SIG-M5 treated with dmso at 0.1 percent for 504 hours (cell line): Measurements from ENCODE around the gene HPN.
"Not testable (repeated sequence)": the region's sequence is repeated elsewhere in the genome, so short reads cannot be mapped to it uniquely, and the experiment has no call there.

Experiments
- DNase-seq: peaks from one replicate; lab custom pipeline; 2025; ENCODE audit not compliant: unreplicated experiment; lab: John Stamatoyannopoulos, UW

HPN gene

DNA sequence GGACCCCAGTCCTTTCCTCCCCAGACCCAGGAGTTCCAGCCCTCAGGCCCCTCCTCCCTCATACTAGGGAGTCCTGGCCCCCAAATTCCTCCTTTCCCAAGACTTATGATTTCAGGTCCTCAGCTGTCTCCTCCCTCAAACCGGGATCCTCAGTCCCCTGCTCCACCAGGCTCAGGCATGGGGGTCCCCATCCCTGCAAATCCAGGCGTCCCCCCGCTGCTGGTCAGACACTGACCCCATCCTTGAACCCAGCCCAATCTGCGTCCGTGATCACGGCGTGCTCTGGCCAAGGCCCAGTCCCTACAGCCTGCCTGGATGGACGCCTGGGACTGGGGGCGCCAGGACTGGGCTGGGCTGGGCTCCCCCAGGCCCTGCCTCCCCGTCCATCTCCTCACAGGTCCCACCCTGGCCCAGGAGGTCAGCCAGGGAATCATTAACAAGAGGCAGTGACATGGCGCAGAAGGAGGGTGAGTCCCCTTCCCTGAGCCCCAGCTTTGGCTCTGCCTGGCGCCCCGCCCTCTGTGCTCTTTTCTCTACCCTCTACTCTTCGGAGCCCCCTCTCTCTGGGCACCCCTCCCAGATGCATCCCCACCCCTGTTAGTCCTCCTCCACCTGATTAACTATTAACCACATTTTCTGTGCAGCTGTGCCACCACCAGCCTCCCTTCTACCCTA lies 672 bp downstream of the HPN start:
- DNase-seq: no peak

DNA sequence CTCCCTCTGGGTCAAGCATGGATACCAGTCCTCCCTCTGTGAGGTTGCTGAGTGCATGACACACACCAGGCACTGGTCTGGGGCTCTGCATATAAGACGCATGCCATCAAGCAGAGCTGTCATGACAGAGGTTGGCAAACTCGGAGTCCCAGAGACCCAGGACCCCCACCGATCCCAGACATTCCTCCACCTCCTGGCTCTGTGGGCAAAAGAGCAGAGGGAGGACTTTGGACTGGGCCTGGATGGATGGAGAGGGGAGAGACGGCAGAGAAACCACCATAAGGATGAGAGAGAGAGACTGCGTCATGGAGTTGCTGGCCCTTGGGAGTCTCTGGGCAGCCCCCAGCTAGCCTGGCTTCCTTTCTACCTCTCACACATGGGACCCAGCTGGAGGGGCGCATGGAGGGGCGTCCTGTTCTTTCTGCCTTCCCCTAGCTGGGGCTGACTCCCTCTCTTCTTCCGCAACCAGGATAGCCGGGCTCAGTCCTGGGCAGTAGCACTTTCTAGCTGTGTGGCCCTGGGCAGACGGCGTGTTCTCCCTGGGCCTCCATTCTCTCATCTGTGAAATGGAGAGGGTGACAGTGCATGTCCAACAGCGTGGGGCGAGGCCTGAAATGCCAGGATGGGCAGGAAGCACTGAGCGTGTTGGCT lies 1.6 kb downstream of the HPN start:
- DNase-seq: no peak

DNA sequence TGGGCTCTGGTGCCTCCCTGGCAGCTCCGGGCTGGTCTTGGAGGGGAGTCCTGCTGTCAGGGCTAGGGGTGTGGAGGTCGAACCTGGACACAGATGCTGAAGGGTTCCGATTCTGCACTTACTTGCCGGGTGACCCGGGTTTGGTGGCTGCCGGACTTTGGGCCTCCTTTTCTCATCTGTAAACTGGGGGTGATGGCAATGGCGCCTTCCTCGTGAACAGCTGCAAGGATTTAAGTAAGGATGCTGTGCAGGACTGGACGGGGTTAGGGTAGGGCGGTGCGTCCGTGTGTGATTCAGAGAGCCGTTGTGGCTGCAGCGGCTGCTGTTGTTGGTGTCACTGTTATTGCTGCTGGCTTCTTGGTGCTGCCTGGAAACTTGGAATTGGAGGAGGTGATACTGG lies 2.4 kb downstream of the HPN start:
- no peak for DNase-seq

DNA sequence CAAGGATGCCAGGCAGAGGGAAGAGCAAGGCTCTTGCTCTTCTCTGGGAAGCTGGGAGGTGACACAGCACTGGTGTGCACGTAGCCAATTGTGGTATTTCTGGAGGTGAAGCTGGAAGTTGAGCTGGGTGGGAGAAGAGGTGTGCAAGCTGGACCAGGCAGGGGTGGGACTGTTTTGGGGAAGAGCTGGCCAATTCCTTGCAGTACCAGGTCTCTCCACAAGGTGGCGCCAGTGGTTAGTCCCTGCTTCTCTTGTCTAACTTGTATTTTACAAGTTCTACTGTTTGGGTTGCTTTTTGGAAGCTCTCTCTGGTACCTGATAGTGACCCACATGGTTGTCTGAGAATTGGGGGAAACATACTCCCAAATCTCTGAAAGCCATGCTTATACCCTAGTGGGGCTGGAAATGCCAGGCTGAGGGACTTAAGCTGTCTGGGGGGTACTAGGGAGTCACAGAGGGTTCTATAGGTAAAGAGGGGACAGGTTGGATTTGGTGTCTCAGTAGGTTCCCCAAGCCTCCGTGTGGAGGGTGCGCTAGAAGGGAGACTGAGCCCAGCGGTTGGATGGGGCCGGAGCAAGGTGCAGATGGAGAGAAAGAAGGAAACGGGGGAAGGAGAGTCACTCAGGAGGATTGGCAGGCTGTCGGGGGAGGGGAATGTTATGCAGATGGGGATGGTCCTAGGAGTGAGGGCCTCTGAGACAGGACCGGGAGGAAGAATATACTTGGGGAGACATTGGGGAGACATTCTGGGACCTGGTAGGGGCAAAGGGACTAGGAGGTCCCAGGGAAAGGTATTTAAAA lies 3.0 kb downstream of the HPN start:
- DNase-seq: no peak

DNA sequence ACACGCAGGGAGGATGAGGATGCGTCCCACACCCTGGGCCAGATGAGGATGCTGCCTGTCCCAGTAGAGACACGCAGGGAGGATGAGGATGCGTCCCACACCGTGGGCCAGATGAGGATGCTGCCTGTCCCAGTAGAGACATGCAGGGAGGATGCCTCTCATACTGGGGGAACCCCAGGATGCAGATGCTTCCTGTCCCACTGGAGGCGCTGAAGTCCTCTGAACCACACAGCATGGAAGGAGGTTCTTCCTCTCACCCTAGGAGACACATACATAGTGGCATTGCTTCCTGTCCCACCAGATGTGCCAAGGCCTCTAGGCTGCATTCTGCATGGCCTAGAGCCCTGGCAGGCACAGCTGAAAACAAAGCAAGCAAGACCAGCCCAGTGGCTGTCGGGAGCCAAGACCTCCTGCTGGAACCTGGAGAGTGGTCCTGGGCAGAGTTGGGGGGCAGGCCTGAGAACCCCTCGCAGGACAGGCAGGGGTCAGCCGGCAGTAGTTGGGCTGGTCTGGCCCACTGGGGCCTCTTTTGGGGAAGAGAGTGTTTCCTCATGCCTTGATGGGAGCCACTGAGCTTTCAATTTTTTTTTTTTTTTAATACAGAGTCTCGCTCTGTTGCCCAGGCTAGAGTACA lies 4.3 kb downstream of the HPN start:
- DNase-seq: peak; percentile 71

DNA sequence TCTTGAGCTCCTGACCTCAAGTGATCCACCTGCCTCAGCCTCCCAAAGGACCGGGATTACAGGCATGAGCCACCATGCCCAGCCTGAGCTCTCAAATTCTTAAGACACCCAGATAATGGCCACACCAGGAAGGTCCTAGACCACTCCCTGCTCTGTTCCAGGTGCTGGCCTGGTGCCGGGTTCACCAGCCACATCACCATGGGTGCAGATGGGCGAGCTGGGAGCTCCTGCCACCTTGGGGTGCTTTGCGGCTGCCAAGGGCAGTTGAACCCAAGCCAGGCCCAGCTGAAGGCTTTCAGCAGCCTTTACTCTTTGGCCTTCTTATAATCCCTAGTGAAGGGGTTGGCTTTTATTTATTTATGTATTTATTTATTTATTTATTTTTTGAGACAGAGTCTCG lies 4.9 kb downstream of the HPN start:
- DNase-seq: no peak

DNA sequence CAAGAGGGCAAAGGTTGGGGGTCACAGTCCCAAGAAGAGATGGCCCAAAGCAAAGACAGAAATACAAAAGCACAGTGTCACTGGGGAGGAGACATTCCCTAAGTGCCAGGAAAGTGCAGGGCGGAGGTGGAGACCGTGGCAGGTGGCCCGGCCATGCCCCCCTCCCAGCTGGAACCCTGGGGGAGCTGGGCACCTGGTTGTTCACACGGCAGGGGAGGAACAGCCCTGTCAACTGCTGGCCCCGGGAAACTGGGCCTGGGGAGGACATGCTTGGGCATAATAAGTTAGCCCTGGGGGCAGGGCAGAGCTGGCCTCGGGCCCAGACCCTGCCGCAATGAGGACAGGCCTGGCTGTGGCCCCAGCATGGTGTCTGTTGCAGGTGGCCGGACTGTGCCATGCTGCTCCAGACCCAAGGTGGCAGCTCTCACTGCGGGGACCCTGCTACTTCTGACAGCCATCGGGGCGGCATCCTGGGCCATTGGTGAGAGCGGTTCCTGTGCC lies 7.4 kb downstream of the HPN start:
- no peak for DNase-seq

DNA sequence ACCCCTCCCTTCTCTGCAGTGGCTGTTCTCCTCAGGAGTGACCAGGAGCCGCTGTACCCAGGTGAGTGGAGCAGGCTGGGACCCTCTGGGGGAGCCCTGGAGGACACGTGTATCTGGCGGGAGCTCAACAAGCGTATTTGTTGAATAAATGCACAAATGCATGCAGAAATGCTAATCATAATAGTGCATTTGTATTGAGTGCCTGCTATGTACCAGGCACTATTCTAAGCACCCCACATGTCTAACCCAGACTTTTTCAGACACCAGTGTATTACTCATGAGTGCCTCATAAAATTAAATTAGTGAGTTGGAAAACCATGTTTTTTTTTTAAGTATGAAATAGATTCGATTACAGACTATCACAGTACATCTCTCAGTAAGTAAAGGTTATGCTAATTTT lies 7.9 kb downstream of the HPN start:
- no peak for DNase-seq

DNA sequence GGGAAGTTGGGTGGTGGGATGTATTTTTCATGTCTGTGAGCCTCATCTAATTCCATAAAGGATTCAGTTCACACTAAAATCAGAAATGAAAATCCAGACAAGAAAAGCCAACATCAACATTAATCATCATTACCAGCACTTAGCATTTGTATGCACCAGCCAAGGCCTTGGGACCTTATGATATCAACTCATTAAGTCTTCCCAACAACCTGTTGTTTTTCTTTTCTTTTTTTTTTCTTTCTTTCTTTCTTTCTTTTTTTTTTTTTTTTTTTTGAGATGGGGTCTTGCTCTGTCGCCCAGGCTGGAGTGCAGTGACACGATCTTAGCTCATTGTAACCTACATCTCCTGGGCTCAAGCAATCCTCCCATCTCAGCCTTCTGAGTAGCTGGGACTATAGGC lies 9.1 kb downstream of the HPN start:
- DNase-seq: not testable (repeated sequence)

DNA sequence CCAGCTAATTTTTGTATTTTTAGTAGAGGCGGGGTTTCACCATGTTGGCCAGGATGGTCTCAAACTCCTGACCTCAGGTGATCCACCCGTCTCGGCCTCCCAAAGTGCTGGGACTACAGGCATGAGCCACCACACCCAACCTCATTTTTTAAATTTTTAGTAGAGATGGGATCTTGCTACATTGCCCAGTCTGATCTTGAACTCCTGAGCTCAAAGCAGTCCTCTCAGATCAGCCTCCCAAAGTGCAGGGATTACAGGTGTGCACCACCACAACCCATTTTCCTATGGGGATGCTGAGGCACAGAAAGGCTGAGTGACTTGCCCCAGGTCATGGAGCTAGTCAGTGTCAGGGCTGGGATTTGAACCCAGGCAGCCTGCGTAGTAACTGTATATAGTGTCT lies 9.7 kb downstream of the HPN start:
- not testable (repeated sequence) for DNase-seq

DNA sequence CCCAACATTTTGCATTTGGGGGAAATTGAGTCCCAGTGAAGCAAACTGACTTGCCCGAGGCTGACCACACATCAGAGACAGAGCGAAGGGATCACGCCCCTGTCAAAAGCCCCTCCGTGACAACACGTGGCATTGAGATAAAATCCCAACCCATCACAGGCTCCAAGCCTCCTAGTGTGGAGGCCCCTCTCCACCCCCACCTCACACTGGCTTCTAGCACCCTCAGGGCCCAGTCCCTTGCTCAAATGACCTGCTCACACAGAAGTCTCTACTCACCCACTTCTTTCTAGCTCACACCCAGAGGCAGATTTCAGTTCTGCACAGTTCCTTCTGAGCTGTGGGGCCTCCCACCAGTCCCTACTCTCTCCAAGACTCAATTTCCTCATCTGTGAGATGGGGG lies 10.3 kb downstream of the HPN start:
- no peak for DNase-seq

DNA sequence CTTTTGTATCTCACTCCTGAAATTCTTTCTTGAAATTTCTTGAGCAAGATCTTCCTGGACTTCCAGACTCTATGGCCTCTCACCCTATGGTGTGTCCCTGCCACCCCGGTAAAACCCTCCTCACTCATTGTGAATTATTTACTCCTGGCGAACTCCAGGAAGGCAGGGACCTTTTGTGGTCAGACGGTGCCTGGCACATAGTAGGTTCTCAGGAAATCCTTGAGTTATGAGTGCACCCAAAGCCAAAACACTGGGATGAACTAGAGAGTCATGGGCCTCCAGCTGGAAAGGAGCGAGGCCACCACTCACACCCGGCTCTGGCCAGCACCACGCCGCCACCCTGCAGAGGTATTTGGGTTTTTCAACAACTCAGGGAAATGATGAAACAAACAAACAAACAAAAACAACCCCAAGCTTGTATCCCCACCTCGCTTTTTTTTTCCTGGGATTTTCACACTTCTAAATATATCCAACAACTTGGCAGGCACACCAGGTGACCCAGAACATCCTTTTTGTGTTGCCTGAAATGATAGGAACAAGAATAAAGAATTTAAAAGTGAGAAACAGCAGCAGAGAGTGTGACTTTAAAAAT lies 11.2 kb downstream of the HPN start:
- no peak for DNase-seq

DNA sequence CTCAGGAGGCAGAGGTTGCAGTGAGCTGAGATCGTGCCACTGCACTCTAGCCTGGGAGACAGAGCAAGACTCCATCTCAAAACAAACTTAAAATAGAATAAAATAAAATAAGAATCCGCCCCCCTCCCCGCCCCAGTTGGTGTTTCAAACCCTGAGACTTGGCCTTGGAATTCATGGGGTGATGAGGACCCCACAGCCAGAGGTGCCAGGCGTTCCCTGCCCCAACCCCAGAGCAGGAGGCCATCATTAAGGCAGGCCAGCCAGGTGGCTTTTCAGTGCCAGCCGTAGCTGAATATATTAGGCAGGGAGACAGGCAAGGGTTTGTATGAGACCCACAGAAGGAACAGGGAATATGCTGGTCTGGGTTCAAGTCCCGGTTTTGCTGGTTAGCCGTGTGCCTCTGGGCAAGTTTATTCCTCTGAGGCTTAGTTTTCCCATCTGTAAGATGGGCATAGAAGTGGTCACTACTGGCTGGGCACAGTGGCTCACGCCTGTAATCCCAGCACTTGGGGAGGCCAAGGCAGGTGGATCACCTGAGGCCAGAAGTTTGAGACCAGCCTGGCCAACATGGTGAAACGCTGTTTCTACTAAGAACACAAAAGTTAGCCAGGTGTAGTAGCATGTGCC lies 12.3 kb downstream of the HPN start:
- no peak for DNase-seq

DNA sequence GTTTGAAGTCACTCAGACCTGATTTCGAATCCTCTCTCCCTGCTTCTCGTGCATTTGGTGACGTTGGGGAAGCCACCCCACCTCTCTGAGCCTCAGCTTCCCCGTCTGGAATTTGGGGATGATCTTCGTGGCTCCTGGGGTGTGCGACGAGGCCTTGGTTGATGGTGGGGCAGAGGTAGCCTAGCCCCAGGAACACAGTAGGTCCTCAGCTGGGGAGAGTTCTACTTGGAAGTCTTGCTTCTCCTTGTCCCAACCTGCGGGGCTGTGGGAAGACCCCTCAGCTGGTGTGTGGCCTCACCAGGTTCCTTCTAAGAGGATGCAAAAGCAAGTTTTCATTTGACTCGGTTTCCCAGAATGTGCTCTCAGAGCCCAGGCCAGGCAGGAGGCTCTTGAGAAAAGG lies 13.1 kb downstream of the HPN start:
- no peak for DNase-seq

DNA sequence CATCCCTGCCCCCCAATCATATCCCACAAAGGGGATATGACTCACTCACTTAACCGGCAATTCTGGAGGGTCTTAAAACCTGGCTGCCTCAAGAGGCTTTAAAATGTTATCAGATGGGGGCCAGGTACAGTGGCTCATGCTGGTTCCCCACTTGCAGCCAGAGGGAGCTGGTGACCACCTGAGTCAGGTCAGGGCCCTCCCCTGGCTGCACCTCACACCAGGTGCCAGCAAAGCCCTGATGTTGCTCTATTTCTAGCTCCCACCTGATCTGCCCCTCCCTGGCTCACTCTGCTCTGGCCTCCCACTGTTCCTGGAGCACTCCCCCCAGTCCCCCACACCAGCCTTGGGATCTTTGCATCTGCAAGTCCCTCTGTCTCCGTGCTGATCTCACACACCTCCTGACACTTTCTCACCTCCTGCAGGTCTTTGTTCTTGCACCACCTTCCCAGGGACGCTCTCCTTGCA lies 14.2 kb downstream of the HPN start:
- no peak for DNase-seq

DNA sequence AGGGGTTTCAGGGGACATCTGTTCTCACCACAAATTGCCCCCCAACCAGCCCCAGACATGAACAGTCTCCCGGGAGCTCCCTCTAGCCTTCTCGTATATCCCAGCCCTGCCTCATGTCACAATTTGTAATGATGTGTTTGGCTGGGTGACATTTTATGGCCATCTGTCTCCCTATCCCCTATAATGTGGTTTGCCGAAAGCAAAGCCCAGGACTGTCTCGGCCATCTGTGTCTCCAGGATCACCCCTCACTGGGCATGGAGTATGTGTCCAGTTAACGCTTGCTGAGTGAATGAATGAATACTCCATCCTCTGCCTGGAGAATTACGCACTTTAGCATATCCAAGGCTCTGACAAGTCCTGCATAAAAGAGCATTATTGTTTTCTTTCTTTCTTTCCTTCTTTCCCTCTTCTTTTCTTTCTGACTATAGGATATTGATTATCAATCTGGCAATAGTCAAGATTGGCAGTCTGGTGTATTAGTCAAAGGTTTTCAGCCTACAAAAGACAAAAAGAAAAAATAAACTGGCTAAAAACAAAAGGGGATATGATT lies 15.1 kb downstream of the HPN start:
- no peak for DNase-seq

DNA sequence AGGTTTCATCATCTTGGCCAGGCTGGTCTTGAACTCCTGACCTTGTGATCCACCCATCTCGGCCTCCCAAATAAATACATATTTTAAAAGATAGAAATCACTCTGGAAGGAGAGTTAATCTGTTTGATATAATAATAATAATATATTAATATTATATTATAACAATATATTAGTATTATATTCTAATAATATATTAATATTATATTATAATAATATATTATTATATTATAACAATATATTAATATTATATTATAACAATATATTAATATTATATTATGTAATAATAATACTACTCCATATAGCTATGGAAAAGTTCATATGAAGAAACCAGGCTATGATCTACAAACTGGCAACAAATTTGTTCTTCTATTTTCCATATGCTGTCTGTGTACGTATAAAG lies 16.8 kb downstream of the HPN start:
- DNase-seq: no peak

DNA sequence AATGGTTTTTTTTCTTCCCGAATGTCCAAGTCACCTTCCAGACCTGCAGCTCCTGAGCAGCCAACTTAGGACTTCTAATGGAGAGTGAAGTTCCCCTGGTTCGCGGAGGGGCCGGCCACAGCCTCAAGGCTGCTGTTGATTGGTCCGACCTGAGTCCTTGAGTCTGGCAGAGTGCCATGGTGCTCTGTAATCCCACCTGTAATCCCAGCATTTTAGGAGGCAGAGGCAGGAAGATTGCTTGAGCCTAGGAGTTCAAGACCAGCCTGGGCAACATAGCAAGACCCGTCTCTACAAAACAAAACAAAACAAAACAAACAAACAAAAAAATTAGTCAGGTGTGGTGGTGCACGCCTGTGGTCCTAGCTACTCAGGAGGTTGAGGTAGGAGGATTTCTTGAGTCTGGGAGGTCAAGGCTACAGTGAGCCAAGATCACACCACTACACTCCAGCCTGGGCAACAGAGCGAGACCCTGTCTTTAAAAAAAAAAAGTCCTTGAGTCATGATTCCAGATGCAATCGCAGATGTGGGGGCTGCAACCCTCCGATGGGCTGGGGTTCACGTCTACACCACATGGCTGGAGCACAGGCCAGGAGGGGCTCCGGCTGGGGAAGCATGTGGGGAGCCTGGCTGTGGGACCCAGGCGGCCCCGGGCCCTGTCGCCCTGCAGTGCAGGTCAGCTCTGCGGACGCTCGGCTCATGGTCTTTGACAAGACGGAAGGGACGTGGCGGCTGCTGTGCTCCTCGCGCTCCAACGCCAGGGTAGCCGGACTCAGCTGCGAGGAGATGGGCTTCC lies 17.7 kb downstream of the HPN start:
- no peak for DNase-seq

DNA sequence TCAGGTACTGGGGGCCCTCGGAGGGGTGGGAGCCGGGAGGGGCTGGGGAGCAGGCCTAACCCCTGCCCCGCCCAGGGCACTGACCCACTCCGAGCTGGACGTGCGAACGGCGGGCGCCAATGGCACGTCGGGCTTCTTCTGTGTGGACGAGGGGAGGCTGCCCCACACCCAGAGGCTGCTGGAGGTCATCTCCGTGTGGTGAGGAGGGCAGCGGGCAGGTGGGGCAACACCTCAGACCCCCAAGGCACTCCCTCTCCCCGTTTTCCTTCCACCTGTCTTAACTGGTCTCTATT lies 18.2 kb downstream of the HPN start:
- DNase-seq: no peak
